ENCODE results near the gene UFSP1.

Gene UFSP1

DNA sequence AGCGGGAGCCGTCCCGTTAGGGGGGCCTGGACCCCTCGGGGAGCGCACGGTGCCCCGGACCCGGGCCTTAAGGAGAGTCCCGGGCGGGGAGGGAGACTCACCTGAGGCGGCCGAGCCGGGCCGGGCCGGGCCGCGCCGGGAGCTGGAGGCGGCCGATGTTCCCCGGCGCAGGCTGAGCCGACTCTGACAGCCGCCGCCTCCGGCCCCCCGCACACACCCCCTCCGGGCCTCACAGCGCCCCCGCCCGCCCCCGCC lies 6.1 kb upstream of the UFSP1 start, which contains the start of gene ACHE:
Gene ACHE, minus strand, starts transcription at position 188 of the 255 bp plus-strand sequence. CDS start 1,656 bp downstream, outside the sequence.
- no peak for DNase-seq

DNA sequence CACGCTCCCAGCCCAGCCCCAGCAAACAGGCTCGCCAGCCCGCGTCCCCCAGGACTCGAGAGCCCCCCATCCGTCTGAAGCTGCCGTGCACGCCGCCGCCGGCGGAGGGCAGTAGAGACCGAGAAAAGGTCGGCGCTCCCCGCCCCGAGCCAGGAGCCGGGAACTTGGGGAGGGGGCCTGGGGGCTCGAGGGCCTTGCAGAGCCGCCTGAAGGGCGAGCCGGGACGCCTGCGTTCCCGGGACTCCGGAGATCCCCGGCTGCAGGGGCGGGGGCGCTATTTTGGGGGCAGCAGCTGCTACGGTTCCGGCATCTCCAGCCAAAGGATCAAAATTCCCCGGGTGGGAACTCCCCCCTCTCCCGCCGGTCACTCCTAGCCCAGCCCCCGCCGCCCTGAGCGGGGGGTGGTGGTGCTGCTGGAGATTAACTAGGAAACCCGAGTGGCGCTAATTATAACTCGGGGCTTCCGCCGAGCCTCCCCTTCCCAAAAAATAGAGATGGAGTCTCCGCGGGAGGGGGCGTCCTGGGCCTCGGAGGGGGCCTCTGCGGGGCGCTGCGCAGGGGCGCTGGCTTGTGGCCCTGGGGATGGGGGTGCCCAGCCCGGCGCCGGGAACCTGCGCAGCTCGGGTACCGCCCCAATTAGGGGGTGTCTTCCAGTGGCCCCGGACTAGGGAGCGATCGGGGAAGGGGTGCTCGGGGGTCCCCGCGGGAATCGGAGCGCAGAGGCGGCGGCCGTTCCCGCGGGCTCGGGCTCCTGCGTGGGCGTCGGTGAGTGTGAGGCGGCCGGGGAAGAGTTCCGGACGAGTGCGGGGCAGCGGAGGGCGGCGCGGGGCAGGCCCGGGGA lies 5.6 kb upstream of the UFSP1 start:
- no peak for DNase-seq

GRCh38 chr7:100893910-100894721 lies 4.6 kb upstream of the UFSP1 start:
- no peak for DNase-seq

DNA sequence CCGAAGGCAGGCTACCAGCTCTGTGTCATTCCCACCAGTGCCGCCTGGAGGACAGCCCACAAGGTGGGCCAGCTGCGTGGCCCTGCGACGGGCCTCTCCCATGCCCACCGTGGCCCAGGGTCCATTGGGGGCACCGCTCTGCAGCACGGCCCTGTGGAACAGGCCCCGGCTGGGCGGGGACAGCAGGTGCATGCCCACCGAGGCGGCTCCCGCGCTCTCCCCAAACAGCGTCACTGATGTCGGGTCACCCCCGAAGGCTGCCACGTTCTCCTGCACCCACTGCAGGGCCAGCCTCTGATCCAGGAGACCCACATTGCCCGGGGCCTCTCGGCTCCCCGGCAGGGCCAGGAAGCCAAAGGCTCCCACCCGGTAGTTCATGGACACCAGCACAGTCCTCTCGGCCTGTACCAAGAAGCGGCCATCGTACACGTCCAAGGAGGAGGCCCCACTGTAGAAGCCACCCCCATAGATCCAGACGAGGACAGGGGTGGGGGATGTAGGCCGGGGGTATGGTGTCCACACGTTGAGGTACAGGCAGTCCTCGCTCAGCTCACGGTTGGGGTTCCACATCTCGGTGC lies 3.9 kb upstream of the UFSP1 start:
- no peak for DNase-seq

- DNase-seq = no peak
Measured at GRCh38 chr7:100892364-100893317, 3.1 kb upstream of the UFSP1 start.

DNA sequence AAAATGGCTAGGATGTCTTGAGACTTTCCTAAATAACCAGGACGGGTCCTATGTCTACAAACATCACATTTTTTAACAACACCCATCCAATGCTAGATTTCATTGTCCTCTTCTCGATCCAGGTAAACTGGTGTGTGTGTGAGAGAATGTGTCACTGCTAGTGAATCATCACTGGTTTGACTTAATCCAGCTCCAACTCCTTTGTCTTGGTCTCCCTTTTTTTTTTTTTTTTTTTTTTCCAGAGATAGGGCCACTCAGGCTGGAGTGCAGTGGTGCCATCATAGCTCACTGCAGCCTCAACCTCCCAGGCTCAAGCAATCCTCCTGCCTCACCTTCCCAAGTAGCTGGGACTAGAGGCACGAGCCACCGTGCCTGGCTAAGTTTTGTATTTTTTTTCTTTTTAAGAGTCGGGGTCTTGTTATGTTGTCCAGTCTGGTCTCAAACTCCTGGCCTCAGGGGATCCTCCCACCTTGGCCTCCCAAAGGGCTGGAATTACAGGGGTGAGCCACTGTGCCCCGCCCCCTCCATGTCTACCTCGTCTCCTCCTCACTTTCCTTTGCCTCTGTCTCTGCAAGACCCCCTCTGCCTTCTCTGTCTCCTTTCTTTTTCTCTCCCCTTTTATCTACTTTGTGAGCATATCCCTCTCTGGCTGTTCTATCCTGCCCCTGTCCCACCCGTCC lies 2.2 kb upstream of the UFSP1 start:
- DNase-seq = no peak

DNA sequence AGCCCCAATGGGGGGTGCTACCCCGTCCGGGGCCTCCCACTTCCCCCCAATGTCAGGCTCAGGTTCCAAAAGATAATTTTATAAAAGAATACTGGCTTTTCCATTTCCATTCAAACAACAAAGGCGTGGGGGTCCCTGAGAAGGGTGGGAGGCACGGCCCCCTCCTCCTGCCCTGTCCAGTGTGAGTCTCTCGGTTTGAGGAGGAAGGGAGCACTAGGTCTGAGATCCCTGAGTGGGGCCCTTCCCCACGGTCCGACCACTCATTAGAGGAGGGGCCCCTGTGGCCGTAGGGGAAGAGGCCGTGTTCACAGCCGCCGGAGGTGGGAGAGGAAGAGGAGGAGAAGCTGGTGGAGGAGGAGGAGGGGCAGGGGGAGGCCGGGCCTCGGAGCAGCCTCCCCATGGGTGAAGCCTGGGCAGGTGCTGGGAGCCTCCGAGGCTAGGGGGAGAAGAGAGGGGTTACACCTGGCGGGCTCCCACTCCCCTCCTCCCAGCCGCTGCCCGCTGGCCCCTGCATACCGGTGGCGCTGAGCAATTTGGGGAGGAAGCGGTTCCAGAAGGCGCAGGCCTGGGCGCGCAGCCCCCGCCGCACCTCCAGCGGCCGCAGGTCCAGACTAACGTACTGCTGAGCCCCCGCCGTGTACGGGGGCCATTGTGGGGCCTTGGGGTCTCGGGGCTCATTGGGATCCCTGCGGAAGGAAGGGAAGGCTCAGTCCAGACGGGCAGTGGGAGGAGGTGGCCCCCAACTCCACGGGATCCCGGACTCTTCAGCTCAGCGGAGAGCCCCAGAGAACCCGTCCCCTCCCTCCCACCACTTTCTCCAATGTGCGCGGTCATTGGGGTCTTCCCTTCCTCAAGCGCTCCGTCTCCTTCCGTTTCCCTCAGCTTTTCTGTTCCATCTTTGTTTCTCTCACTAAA lies 1.4 kb upstream of the UFSP1 start:
- no peak for DNase-seq

- DNase-seq = no peak
Measured at GRCh38 chr7:100888291-100888987, 1.1 kb downstream of the UFSP1 start.

DNA sequence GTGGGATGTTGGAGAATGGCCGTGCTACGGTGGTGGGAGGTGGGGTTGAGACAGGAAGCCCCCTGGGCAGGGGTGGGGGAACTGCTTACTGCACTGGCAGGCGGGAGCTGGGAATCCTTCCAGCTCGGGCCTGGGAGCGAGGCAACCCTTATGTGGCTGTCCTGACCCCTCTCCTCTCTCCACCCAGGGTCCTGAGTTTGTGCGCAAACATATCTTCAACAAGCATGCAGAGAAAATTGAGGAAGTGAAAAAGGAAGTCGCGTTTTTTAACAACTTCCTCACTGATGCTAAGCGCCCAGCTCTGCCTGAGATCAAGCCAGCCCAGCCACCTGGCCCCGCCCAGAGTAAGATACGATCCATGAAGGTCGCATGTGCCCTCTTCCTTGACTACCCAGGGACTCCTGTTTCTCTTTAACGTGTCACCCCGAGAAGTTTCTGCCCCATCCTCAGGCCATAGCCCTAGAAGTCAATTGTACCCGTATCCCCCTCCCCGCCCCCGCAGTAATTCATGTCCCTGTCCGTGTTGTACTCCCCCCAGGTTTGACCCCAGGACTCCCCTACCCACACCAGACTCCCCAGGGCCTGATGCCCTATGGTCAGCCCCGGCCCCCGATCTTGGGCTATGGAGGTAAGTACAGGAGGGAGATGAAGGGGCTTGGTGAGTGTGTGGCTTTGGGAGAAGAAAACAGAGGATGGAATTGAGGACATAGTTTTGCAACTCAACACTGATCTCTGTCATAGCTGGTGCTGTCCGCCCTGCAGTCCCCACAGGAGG lies 1.8 kb downstream of the UFSP1 start:
- no peak for DNase-seq

DNA sequence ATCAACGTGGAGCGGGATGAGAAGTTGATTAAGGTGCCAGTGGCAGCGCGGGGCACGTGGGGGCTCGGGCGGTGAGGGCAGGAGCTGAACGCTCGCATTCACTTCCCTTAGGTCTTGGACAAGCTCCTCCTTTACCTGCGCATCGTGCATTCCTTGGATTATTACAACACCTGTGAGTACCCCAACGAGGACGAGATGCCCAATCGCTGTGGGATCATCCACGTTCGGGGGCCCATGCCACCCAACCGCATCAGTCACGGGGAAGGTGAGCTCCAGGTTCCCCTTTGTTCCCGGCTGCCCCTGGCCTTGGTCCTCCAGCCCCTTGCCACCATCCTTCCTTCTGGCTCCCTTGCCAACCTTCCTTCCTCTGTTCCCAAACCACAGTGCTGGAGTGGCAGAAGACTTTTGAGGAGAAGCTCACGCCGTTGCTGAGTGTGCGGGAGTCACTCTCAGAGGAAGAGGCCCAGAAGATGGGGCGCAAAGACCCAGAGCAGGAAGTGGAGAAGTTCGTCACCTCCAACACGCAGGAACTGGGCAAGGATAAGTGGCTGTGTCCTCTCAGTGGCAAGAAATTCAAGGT lies 2.5 kb downstream of the UFSP1 start:
- no peak for DNase-seq

DNA sequence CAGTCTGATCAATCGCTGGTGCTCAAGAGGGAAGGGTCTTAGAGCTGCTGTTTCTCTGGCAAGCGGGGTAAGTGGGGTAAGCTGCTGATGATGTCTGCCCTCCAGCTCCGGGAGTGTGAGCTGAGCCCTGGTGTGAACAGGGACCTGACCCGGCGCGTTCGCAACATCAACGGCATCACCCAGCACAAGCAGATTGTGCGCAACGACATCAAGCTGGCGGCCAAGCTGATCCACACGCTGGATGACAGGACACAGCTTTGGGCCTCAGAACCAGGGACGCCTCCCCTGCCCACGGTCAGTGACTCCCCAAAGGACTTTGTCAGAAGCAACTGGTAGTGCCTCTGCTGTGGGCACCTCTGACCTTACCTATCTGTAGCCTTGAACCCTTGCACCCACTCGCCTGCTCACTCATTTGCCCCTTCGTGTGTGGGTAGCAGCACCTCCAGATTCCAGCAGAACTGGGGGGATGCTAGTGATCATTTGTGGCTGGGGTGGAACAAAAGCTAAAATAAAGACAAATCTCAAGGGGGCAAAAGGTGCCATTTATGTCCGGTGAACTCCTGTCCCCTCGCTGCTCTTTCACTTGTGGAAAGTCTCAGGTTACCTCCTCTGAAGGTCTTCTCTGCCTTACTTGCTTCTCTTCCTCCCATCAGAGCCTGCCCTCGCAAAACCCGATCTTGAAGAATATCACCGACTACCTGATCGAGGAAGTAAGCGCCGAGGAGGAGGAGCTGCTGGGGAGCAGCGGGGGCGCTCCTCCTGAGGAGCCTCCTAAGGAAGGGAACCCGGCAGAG lies 3.2 kb downstream of the UFSP1 start:
- no peak for DNase-seq

GRCh38 chr7:100885440-100886141 lies 3.9 kb downstream of the UFSP1 start:
- DNase-seq = no peak

GRCh38 chr7:100884736-100885439 lies 4.6 kb downstream of the UFSP1 start:
- DNase-seq = no peak

GRCh38 chr7:100882785-100883526 lies 6.6 kb downstream of the UFSP1 start:
- DNase-seq = no peak

DNA sequence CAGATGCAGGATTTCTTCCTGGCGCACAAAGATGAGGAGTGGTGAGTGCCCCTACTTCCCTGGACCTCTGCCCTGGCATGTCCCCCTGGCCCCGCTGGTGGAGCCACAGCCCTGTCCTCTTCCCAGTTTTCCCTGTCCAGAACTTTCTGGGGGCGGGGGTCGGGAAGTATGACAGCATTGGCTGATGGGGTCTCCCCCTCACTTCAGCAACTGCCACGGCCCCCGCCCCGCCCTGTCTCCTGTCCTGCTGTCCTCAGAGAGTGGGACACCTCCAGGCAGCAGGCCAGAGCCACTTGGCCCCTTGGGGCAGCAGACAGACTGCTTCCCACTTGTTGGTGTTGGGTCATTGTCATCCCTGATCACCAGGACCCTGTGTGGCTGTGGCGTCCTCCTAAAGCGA lies 7.3 kb downstream of the UFSP1 start:
- DNase-seq = no peak

GRCh38 chr7:100881136-100881535 lies 8.4 kb downstream of the UFSP1 start:
- DNase-seq = no peak
